Medulla oblongata (tissue), 1 donor: ENCODE results near the gene EXOC2.
"Not testable (repeated sequence)": the region's sequence is repeated elsewhere in the genome, so short reads cannot be mapped to it uniquely, and the experiment has no call there.

Experiments
- DNase-seq: peaks from one replicate; pipeline ENCODE4 v3.0.0-alpha.2; 2015; ENCODE audit errors: extremely low spot score

The EXOC2 gene

GRCh38 chr6:680666-681340 lies 12.1 kb downstream of the EXOC2 start:
- DNase-seq = no peak

DNA sequence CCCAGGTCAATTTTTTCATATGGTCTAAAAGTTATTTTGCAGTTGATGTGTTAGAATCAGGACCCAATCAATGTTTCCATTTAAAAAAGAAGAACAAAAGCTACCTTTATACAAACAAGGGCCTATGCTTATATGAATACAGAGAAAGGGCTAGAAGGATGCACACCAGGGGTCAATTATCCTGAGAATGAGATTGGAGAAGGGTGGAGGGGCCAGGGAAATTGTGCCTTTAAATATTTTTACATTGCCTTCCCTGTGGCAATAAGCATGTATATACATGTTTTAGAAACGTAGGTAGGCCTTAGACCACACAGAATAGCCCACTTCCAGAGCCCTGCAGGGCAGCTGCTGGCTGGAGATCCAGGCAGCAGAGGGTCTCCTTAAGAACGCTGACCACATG lies 12.7 kb downstream of the EXOC2 start:
- no peak for DNase-seq

GRCh38 chr6:679282-679681 lies 13.7 kb downstream of the EXOC2 start:
- no peak for DNase-seq

DNA sequence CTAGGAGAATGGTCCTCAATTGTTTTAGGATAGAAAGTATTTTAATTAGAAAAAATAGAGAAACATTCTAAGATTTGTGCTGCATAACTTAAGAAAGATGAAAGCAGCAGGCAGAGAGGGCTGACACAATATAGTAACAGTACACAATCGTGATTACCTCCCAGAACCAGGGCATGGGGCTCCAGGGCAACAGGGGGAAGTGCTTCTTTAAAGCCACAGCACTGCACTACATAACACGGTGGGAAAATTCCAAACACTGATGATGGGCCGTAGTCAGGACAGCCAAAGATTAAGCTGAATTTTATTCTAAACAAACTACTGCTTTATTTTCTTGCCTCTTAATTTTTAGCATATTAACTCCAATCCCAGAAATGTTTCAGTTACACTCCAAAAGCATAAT lies 14.4 kb downstream of the EXOC2 start:
- DNase-seq = no peak

DNA sequence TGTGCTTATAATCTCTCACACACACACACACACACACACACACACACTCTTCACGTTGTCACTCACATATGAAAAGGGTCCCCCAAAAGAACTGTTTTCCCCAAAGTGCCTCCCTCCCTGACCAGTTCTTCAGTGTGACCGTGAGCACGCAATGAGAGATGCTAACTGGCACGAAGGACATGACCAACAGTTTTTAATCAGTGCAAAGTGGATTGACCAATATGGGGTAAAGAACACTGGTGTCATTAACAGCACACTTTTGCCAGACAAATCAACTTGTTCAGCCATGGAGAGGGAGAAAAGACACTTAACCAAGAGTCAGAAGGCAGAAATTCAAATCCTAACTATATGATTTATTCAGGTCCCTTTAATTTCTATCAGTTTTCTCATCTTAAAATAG lies 15.0 kb downstream of the EXOC2 start:
- no peak for DNase-seq

GRCh38 chr6:674956-675355 lies 18.0 kb downstream of the EXOC2 start:
- DNase-seq = no peak

DNA sequence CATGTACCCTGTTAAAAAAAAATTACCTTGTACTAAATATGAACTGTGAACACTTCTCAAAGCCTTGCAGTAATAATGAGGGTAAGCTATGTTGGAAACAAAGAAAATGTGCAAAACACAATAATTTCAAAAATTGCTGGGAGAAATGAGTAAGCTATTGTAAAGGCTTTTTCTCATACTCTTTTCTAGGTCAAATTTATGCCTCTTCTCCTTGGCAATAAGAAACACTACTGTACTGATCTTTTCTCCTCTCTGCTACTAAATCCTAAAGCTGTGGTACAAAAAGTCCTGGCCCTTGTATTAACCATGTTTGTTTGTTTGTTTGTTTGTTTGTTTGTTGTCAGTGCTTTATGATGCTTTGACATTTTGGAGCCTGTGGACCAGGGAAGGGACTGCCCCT lies 18.5 kb downstream of the EXOC2 start:
- DNase-seq = no peak

- DNase-seq = no peak
Measured at GRCh38 chr6:667253-667927, 25.5 kb downstream of the EXOC2 start.

DNA sequence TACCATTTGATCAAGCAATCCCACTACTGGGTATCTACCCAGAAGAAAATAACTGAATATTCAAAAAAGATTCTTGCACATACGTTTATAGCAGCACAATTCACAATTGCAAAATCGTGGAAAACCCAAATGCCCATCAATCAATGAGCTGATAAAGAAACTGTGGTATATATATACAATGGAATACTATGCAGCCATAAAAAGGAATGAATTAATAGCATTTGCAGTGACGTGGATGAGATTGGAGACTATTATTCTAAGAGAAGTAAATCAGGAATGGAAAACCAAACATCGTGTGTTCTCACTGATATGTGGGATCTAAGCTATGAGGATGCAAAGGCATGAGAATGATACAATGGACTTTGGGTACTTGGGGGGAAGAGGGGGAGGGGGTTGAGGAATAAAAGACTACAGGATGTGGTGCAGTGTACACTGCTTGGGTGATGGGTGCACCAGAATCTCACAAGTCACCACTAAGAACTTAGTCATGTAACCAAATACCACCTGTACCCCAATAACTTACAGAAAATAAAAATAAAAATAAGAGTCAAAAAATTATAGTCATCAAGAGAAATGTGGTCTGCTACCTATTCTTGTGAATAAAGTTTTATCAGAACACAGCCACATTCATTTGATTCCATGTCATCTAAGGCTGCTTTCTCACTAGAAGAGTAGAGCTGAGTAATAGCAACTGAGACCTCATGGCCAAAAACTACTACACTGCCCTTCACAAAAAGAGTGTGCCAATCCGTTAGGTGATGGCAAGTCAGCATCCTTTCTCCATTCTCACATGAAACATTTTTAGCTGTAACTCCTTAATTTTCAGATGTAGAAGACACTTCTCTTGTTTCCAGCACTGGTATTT lies 27.3 kb downstream of the EXOC2 start:
- no peak for DNase-seq

DNA sequence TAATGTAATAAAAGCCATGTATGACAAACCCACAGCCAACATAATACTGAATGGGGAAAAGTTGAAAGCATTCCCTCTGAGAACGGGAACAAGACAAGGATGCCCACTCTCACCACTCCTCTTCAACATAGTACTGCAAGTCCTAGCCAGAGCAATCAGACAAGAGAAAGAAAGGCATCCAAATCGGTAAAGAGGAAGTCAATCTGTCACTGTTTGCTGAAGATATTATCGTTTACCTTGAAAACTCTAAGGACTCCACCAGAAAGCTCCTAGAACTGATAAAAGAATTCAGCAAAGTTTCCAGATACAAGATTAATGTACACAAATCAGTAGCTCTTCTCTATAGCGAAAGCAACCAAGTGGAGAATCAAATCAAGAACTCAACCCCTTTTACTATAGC lies 29.2 kb downstream of the EXOC2 start:
- not testable (repeated sequence) for DNase-seq

GRCh38 chr6:659716-660581 lies 33.0 kb downstream of the EXOC2 start:
- no peak for DNase-seq

DNA sequence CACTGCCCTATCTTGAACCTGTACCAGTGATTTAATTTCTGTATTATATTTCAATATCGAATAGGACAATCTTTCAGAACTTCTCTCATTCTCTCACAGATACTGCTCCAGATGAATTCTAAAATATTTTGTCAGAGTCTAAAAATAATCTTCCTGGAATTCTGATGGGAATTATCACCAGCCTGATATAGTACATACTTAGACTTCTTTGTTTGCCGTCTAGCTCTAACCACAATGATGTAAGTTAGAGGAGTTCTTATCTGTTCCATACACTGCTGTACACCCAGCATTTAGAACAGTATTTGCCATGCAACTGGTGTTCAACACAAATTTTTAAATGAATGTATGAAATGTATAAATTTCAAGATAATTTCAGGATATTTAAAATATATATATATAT lies 34.7 kb downstream of the EXOC2 start:
- no peak for DNase-seq

- DNase-seq = no peak
Measured at GRCh38 chr6:657743-658142, 35.2 kb downstream of the EXOC2 start.

GRCh38 chr6:656460-657252 lies 36.3 kb downstream of the EXOC2 start, which contains the start of gene HUS1B:
Gene HUS1B, minus strand, starts transcription at chr6:657100. Its CDS starts 156 bp downstream, at chr6:656944.
- DNase-seq = no peak

DNA sequence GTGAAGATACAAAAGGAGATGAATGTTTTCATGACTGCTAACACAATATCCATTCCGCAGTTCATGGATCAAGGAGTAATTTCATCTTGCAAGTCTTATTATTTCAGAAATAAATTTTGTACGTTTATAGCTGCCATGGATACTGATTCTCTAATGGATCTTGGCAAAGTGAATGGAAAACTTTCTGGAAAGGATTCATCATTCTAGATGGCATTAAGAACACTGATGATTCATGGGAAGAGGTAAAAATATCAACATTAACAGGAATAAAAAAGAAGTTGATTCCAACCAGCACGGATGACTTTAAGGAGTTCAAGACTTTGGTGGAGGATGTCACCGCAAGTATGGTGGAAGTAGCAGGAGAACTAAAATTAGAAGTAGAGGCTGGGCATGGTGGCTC lies 38.8 kb downstream of the EXOC2 start:
- DNase-seq = no peak

GRCh38 chr6:652865-653264 lies 40.1 kb downstream of the EXOC2 start:
- DNase-seq = no peak

DNA sequence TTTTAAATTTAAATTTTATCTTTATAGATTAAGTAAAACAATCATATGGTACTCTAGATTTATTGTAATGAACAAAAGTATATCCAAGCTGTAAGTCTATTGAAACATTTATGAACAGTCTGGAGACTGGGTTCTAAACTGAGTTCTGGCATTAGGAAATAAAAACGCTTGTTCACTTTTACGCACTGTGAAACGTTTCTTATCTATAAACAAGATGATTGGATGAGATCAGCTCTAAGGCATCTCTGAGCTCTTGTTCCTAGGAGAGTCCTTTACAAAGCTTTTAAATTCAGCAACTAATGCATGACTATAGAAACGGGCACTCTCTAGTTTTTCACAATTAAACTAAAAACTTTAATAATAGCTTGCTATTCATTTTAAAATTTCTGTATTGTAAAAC lies 42.8 kb downstream of the EXOC2 start:
- no peak for DNase-seq

GRCh38 chr6:642805-643204 lies 50.1 kb downstream of the EXOC2 start:
- no peak for DNase-seq

- no peak for DNase-seq
Measured at GRCh38 chr6:641225-641985, 51.5 kb downstream of the EXOC2 start.

GRCh38 chr6:636488-636887 lies 56.5 kb downstream of the EXOC2 start:
- DNase-seq = no peak
